Measurements from ENCODE around the gene SPATS2.

SPATS2 gene

DNA sequence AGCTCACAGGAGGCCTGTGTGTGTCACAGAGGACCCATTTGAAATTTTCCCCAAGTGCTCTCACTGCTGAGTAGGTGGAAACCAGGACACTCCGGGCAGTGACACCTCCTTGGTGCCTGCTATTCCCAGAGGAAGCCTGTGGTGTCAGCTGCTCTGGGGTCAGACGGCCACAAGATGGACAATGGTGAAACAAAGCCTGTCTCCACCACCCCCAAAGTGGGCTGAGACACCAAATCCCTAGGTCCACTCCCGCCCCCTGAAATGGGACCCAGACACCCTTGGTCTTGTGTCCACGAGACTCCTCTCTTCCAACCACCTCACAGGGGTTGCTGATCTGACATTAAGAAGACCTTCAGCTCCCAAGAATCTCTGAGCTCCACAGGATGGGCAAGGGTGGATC, 178.6 kb downstream of the SPATS2 start:
- no peaks in the 10 kb centered on the region for H3K9me3 ChIP-seq
- H3K27ac ChIP-seq = no peak overlapping the region
- H3K27me3 ChIP-seq = peaks cover 98% of the 10 kb centered on the region
- H3K4me1 ChIP-seq (ENCODE audit: control insufficient read depth in 1 of 2, insufficient read depth in 1 of 2, low read depth in 1 of 2, low read length in 1 of 2) = peaks cover 0 to 7% of the 10 kb centered on the region in 2 experiments
- no peaks in the 10 kb centered on the region for H3K36me3 ChIP-seq
- TF ChIP-seq CTCF (IDR thresholded peaks at IDR 0.05) = no peak
- H3K4me3 ChIP-seq (ENCODE audit: low read depth in 1 of 2, low read length in 1 of 2) = no peak overlapping the region

DNA sequence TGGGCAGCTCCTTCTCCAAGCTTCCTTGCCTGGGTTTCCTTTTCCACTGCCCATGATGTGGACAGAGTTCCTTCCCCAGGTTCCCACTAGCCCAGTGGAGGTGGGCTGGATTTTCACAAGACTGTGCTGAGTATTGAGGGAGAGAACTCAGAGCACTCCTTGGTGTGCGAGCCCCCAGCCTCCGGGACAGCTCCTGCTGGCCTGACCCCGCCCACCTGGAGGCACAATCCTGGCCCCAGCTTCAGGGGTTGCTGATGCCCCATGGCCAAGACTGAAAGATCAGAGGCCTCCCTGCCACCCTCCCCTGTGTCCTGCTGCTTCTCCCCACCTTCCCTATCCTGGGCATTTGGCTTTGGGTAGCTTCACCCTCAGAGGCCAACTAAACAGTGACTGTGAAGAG, 179.2 kb downstream of the SPATS2 start:
- Histone ChIP-seq H3K27me3 (peaks cover 98% of the 10 kb centered on the region), H3K36me3 (no peaks in the 10 kb centered on the region), H3K4me3 (ENCODE audit: low read depth in 1 of 2, low read length in 1 of 2) (no peak overlapping the region), H3K27ac (no peak overlapping the region), H3K9me3 (no peaks in the 10 kb centered on the region), H3K4me1 (ENCODE audit: control insufficient read depth in 1 of 2, insufficient read depth in 1 of 2, low read depth in 1 of 2, low read length in 1 of 2) (peaks cover 0 to 7% of the 10 kb centered on the region in 2 experiments)
- no peak for TF ChIP-seq CTCF (IDR thresholded peaks at IDR 0.05)

DNA sequence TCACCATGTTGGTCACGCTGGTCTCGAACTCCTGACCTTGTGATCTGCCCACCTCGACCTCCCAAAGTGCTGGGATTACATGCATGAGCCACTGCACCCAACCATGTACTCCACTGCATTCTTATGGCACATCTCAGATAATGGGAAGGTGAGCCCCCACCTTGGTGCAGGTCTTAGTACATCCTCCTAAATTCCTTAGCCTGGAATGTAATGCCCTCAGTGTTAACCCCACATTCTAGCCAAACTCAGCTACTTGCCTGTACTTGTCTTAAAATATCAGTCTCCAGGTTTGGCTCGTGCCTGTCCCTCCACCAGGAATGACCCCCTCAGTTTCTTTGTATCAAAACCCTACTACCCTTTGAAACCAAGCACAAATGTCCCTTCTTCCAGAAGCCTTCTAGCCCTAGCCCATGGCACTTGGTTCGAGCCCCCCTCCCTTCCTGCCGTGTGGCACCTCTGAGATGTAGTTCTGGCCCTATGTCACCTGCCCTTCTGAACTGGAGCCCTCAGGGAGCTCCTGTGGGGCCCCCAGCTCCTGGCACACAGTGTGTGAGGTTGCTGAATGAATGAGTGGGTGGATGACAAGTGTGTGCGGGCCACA, 179.9 kb downstream of the SPATS2 start:
- Histone ChIP-seq H3K27me3 (peaks cover 100% of the 10 kb centered on the region), H3K36me3 (no peaks in the 10 kb centered on the region)

DNA sequence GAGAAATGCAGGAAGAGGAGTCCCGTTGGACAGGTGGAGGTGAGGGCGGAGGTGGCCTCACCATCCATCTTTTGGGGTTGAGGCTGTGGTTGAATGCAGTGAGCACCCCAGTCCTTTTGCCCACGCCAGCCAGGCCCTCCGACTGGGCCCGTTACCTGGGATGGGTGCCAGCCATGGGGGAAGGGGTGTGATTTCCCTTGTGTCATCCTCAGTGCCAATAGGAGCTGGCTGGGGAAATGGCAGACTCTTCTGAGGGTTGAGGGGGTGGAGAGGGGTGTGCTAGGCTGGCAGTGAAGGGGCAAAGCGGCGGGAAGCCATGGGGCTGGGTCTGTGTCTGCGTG, 181.2 kb downstream of the SPATS2 start:
- H3K9me3 ChIP-seq = no peaks in the 10 kb centered on the region

More for the DNA sequence above, 179.9 kb downstream of the SPATS2 start:
- H3K4me3 ChIP-seq (ENCODE audit: low read depth in 1 of 2, low read length in 1 of 2) = no peak overlapping the region
- TF ChIP-seq CTCF (IDR thresholded peaks at IDR 0.05) = no peak
- H3K9me3 ChIP-seq = no peaks in the 10 kb centered on the region
- peaks cover 0 to 7% of the 10 kb centered on the region in 2 experiments for H3K4me1 ChIP-seq (ENCODE audit: control insufficient read depth in 1 of 2, insufficient read depth in 1 of 2, low read depth in 1 of 2, low read length in 1 of 2)
- H3K27ac ChIP-seq = no peak overlapping the region

DNA sequence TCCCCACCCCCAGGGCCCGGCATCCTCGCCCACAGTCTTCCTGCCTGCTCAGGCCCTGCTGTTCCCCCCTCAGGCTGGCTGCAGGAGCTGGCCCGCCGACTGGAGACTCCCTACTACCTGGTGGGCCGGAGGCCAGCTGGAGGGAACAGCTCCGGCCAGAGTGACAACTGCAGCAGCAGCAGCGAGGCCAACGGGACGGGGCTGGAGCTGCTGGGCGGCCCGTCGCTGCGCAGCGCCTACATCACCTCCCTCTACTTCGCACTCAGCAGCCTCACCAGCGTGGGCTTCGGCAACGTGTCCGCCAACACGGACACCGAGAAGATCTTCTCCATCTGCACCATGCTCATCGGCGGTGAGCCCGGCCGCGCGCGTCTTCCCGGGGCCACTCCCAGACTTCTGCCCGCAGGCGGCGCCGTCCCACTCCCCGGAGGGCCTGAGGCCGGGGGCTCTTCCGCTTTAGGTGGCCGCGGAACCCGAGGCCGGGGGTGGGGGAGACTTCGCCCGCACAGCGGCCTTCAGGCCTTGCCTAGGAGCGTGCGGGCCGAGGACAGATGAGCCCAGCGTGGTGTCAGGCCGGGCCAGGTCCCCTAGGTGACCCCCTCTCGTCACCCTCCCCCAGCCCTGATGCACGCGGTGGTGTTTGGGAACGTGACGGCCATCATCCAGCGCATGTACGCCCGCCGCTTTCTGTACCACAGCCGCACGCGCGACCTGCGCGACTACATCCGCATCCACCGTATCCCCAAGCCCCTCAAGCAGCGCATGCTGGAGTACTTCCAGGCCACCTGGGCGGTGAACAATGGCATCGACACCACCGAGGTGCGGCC, 181.8 kb downstream of the SPATS2 start:
- H3K27me3 ChIP-seq = peaks cover 95% of the 10 kb centered on the region
- H3K9me3 ChIP-seq = no peaks in the 10 kb centered on the region
- H3K27ac ChIP-seq = no peak overlapping the region
- peaks cover 0 to 7% of the 10 kb centered on the region in 2 experiments for H3K4me1 ChIP-seq (ENCODE audit: control insufficient read depth in 1 of 2, insufficient read depth in 1 of 2, low read depth in 1 of 2, low read length in 1 of 2)
- H3K36me3 ChIP-seq = no peaks in the 10 kb centered on the region
- no peak overlapping the region for H3K4me3 ChIP-seq (ENCODE audit: low read depth in 1 of 2, low read length in 1 of 2)
- no peak for TF ChIP-seq CTCF (IDR thresholded peaks at IDR 0.05)

More for the DNA sequence above, 181.2 kb downstream of the SPATS2 start:
- Histone ChIP-seq H3K4me1 (ENCODE audit: control insufficient read depth in 1 of 2, insufficient read depth in 1 of 2, low read depth in 1 of 2, low read length in 1 of 2) (peaks cover 0 to 7% of the 10 kb centered on the region in 2 experiments), H3K27ac (no peak overlapping the region), H3K27me3 (peaks cover 100% of the 10 kb centered on the region), H3K4me3 (ENCODE audit: low read depth in 1 of 2, low read length in 1 of 2) (no peak overlapping the region), H3K36me3 (no peaks in the 10 kb centered on the region)
- no peak for TF ChIP-seq CTCF (IDR thresholded peaks at IDR 0.05)
